HG03432 (cell line): ENCODE results near the gene ZBTB12.
A peak's percentile ranks its signal among the peaks of the same experiment; 100 is the strongest.
"Not testable (repeated sequence)": the region's sequence is repeated elsewhere in the genome, so short reads cannot be mapped to it uniquely, and the experiment has no call there.

Experiments used
- ATAC-seq: cut with Tn5 transposase; IDR thresholded peaks from one replicate; pipeline ENCODE4 v1.9.1; 2021; ENCODE audit warnings: mild to moderate bottlenecking, moderate library complexity; ENCODE audit not compliant: unreplicated experiment

ZBTB12 gene

DNA sequence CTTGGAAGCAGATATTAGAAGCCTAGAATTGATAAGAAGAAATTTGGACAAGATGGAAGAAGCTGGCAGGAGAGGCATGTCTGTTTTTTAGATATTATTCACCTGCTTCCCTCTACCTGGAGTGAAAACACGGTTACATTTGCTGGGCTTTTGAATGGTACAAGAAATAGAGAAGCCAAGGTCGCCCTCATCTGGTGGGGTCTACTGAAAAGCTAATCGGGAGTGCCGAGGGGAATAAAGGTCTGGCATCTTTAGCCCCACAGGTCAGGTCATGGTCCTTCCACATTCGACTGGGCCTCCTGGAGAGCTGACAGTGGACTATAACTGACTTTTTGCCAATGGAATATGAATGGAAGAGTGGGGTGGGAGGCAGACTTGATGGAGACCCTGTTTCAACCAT, 21.1 kb upstream of the ZBTB12 start:
- ATAC-seq = no peak

GRCh38 chr6:31920811-31921210, 18.9 kb upstream of the ZBTB12 start:
- ATAC-seq = no peak

DNA sequence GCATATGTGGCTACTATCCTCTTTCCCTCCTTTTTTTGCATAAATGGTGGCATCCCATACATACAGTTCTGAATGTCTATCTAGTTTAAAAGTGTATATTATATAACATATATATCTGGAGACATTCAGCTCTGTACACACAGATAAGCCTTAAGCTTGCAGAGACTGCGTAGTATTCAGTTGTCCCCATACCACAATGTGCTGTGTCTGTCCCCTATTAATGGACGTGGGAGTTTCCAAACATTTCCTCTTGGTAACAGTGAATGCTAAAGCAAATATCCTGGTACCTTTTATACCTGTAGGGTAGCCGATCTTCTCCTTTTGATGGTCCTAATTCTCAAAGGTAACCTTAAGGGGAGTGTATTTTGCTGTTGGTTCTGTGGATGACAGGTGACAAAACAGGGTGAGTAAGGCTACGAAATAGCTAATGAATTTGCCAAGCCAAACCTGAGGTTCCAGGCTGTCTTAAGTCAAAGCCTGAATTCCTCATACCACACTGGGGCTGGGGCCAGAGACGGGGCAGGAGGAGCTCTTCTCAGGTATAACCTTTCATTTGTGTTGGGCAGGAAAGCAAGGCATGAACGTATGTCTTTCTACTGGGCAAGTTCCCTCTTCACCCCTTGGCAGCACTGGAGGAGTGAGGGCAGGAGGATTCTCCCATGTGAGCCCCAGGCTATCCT, 17.9 kb upstream of the ZBTB12 start:
- no peak for ATAC-seq

DNA sequence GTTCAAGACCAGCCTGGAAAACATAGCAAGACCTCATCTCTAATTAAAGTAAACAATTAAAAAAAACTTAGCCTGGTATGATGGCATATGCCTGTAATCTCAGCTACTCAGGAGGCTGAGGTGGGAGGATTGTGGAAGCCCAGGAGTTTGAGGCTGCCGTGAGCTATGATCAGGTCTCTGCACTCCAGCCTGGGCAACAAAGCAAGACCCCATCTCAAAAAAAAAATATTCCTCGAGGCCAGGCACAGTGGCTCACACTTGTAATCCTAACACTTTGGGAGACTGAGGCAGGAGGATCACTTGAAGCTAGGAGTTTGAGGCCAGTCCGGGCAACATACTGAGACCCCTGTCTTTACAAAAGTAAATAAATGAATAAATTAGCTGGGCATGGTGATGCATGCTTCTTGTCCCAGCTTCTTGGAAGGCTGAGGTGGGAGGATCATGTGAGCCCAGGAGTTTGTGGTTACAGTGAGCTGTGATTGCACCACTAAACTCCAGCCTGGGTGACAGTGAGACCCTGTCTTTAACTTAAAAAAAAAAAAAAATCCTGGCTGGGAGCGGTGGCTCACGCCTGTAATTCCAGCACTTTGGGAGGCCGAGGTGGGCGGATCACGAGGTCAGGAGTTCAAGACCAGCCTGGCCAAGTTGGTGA, 16.3 kb upstream of the ZBTB12 start:
- no peak for ATAC-seq

GRCh38 chr6:31915756-31916155, 13.9 kb upstream of the ZBTB12 start:
- no peak for ATAC-seq

DNA sequence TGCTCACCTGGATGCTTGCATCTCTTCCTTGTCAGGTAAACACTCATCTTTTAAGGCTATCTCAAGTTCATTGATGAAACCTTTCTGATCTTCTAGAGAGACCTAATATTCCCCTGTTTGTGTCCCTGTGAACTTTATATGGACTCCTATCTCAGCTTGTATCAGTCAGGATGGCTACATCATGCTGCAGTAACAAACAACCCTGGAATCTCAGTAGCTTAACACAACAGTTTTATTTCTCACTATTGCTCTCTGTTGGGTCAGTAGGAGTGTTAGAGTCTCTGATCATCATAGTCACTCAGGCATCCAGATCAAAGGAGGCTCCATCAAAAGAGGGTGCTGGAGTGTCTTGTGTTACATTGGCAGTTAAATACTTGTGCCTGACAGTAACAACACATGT, 13.5 kb upstream of the ZBTB12 start:
- ATAC-seq = no peak

DNA sequence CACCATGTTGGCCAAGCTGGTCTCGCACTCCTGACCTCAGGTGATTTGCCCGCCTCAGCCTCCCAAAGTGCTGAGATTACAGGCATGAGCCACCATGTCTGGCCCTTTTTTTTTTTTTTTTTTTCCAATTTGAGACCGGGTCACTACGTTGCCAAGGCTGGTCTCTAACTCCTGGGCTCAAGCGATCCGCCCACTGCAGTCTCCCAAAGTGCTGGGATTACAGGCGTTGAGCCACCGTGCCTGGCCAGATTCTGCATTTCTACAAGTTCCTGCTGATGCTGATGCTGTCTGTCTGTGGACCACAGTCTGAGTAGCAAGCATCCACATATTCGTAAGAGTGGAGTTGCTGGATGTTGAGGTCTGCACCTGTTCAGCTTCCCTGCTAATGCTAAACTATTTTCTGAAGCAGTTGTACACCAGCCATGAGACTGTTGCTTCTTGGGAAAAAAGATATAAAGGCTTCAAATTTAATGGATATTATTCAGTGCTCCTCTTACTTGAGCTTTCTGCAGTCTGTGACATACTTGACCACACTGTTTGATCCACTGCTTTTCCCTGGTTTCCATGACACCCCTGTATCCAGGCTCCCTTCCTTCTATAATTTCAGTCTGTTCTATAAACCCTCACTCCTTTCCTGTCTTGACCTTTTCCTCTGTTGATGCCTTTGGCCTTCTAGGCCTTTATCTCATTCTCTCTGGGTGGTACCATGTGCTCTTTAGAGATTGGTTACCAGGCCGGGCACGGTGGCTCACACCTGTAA, 10.1 kb upstream of the ZBTB12 start:
- no peak for ATAC-seq

DNA sequence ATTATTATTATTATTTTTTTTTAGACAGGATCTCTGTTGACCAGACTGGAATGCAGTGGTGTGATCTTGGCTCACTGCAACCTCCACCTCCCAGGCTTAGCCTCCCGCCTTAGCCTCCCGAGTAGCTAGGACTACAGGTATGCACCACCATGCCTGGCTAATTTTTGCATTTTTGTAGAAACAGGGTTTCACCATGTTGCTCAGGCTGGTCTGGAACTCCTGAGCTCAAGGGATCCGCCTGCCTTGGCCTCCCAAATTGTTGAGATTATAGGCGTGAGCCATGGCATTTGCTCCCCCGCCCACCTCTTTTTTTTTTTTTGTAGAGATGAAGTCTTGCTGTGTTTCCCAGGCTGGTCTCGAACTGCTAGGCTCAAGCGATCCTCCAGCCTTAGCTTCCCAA, 7.4 kb upstream of the ZBTB12 start:
- ATAC-seq = not testable (repeated sequence)

GRCh38 chr6:31908791-31909190, 6.9 kb upstream of the ZBTB12 start:
- peak; percentile 78 for ATAC-seq

DNA sequence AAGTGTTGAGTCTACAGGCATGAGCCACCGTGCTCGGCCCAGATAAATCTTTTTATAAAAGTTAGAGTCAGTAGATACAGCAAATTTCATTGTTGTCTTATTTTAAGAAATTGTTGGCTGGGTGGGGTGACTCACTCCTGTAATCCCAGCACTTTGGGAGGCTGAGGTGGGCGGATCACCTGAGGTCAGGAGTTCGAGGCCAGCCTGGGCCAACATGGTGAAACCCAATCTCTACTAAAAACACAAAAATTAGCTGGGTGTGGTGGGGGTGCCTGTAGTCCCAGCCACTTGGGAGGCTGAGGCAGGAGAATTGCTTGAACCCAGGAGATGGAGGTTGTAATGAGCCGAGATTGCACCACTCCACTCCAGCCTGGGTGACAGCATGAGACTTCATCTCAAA, 6.4 kb upstream of the ZBTB12 start:
- not testable (repeated sequence) for ATAC-seq

- no peak for ATAC-seq
These were observed 5.4 kb upstream of the ZBTB12 start for GRCh38 chr6:31907158-31907813.

DNA sequence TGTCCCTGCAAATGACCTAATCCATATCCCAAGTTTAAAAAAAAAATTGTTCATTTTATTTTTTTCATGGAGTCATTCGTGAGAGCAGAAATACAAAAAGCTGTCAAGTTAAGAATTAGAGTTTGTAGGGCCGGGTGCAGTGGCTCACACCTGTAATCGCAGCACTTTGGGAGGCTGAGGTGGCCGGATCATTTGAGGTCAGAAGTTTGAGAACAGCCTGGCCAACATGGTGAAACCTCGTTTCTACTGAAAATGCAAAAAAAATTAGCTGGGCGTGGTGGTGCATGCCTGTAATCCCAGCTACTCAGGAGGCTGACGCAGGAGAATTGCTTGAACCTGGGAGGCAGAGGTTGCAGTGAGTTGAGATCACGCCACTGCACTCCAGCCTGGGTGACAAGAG, 4.8 kb upstream of the ZBTB12 start:
- not testable (repeated sequence) for ATAC-seq

- ATAC-seq = no peak
These were observed 4.2 kb upstream of the ZBTB12 start for GRCh38 chr6:31906122-31906521.

GRCh38 chr6:31905041-31905440, 3.2 kb upstream of the ZBTB12 start:
- ATAC-seq = no peak

DNA sequence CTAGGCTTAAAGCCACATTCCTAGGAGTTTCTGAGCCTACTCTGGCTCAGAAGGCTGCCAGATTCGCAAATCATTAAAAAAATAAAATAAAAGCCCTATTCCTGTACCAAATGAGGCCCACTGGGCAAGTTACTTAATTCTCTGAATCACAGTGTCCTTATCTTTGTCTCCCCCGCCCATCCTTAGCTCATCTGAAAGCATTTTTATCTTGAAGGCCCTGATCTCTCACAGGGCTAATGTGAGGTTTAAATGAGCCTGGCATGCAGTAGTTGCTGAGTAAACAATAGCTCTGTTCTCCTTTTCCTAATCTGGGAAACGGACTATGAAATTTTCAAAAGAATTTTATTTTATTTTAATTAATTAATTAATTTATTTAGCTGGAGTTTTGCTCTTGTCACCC, 2.1 kb upstream of the ZBTB12 start:
- ATAC-seq = no peak

DNA sequence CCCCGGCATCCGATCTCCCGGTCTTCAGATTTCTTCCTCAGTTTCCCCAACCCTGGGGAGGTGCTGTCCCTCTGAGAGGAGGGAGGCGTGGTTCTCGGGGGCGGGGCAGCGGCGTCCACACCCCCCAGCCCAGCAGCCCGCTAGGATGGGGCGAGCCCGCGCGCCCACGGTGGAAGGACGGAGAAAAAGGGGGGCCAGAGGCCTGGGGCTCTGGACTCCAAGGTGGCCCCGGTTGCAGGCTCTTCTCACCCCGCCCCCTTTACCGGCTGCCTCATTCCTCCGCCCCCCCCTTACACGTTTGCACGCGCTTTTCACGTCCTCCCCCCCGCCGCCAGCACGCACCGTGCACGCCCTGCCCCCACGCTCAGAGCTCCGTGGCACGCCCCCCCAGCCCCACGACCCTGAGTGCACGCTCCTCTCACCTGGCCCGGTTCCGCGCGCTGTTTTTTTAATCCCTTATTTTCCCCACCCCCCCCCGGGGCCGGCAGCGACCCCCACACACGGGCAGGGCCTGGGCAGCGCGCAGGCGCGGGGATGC, 402 bp downstream of the ZBTB12 start:
- ATAC-seq = no peak

- no peak for ATAC-seq
These were observed 920 bp downstream of the ZBTB12 start for GRCh38 chr6:31900917-31901414.

GRCh38 chr6:31899882-31900722, 1.8 kb downstream of the ZBTB12 start:
- no peak for ATAC-seq

DNA sequence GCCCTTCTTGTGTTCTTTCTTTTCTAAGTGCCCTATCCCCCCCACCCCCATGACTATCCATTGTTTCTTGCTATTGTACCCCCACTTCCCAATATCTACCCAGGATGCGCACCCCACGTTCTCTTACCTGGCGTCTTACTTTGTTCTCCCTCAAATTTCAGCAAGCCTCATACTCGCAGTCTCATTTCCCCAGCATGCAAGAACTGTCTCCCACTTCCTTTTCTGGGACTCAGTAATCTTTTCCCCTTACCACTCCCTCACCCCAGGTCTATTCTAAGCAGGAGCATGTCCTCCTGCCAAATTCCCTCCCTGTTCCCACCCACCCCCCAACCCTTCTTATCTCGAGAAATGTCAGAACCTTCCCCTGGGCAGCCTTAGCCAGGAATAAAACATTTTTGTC, 2.7 kb downstream of the ZBTB12 start:
- ATAC-seq = no peak

- no peak for ATAC-seq
These were observed 3.4 kb downstream of the ZBTB12 start for GRCh38 chr6:31898383-31899011.
